RWPE1 (cell line): ENCODE measurements around the gene FGF21.
"Not testable (repeated sequence)": the region's sequence is repeated elsewhere in the genome, so short reads cannot be mapped to it uniquely, and the experiment has no call there.

Experiments
- CTCF ChIA-PET: fragments of 350-600 bp; sonication (Branson Sonifier 250); formaldehyde crosslinking; extraction: SDS; loops from one replicate; lab custom pipeline; 2021; lab: Yijun Ruan, JAX
- POLR2A ChIA-PET: fragments of 400-600 bp; formaldehyde crosslinking; extraction: SDS; loops from one replicate; lab custom pipeline; 2020; ENCODE audit warnings: antibody characterized with exemption; ENCODE audit not compliant: low non-redundant PET; lab: Yijun Ruan, JAX
- DNase-seq: peaks from one replicate; pipeline ENCODE4 v3.0.0; 2012; ENCODE audit warnings: low spot score
- H3K27ac ChIP-seq: fragments of 450-650 bp; 2 replicates; pipeline ENCODE4 v1.5.1; 2017
- CTCF ChIP-seq: fragments of 450-650 bp; conservative IDR thresholded peaks from 2 replicates; pipeline ENCODE4 v1.5.1; 2017; ENCODE audit warnings: low read depth, mild to moderate bottlenecking

Gene FGF21

DNA sequence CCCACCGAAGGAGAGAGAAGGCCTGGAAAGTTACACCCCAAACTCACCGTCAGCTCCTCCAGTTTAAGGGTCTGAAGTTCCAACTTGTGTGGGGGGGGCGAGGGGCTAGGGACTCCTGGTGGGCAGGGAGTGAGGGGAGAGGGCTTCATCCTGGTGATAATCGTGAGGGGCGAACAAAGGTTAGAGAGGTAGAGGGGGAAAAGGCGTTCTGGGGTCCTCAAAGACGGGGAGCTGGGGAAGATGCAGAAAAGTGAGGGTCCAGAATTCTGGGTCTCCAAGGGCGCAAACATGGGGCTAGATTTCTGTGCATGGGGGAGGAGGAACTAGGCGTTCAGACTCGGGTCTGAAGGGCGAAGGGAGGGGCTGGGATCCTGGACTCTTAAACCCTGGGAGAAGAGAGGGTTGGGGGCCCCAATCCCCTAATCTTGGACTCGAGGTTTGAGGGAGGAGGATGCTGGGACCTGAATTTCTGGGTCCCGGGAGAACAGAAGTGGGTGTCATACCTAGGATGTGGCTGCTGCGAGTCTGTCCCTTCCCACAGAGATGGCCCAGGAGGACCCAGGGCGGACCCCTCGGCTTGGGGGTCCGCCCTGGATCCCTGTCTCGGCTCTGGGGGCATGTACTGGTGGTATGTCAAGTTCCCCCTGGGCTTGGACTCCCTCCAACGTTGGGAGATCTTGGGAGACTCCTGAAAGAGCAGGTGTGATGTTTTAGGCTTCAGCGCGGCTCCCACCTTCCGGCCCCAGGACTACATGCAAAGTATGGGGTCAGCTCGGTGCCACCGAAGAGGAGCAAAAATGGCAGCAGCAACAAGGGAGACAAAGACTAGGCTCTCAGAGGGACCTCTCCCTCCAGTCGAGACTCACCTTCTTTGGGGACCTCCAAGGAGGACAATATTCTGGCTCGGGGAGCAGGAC lies 40.3 kb upstream of the FGF21 start:
- CTCF ChIA-PET, result no interaction called here
- TF ChIP-seq CTCF, result no peak
- DNase-seq, result no peak
- POLR2A ChIA-PET, result interaction anchor here (1.5 kb wide), 1 partner anchor 24 kb away, joined by 3 read pairs; no protein-coding TSS in a partner anchor
- peak overlapping the region; percentile 91 for H3K27ac ChIP-seq

- TF ChIP-seq CTCF, result no peak
- ChIA-PET POLR2A (no interaction called here), CTCF (no interaction called here)
- peak overlapping the region; percentile 91 for H3K27ac ChIP-seq
- no peak for DNase-seq
Measured at GRCh38 chr19:48715681-48716171, 39.6 kb upstream of the FGF21 start.

DNA sequence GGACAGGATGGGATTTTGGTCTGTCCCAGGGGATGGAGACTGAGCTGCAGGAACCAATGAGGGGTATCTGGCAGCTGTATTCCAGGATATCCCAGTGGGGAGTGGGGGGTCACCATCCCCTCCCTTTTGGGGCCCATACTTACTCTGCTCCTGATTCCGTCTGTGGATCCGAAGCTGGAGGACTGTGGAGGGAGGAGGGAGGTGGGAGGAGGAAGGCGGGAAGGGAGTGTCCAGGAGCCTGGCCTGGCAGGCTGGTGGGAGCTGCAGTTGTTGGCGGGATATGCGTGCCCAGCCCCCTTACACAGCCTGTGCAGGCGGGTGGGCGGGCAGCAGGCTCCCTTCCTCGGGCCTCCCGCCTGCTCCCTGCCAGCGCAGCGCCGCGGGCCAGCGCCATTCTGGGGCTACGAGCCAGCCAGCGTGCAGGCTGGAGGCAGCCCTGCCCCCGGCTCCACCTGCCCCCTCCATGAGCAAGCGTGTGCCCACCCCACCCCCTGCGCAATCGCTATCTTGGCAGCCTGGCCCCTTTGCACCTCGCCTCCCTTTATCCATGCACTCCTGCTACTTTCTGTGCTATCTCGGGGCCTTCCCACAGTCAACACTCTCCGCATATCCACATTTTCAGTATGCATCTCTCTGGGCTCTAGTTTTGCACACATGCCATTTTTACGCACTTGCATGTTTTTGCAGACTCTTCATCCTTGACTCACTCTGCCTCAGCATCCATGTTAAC lies 38.6 kb upstream of the FGF21 start:
- POLR2A ChIA-PET, result interaction anchor here (0.6 kb wide), 1 partner anchor 21 kb away, joined by 4 read pairs; the partner anchor contains the start of gene FUT2
- CTCF ChIA-PET, result interaction anchor here (0.5 to 0.7 kb wide), 3 partner anchors 23 to 141 kb away, joined by 3 to 9 read pairs (median 3); no protein-coding TSS in a partner anchor
- peak overlapping the region; percentile 91 for H3K27ac ChIP-seq
- DNase-seq, result no peak
- TF ChIP-seq CTCF, result no peak

DNA sequence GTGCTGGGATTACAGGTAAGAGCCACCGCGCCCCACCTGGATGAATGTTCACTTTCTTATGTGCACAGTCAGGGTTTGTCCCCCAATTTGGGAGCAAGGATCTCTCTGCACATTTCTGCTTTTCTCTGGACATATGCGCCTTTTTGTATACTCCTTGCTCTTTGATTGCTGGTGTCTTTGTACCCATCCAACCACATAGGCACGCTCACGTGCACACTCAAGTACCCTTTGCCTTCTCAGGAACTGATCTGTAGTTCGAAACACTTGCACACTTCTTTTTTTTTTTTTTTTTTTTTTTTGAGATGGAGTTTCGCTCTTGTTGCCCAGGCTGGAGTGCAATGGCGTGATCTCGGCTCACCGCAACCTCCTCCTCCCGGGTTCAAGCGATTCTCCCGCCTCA lies 37.2 kb upstream of the FGF21 start:
- POLR2A ChIA-PET, result interaction anchor here (0.7 kb wide), 1 partner anchor 13 kb away, joined by 6 read pairs; no protein-coding TSS in a partner anchor
- peak overlapping the region; percentile 91 for H3K27ac ChIP-seq
- CTCF ChIA-PET, DNase-seq: not testable (repeated sequence)

- TF ChIP-seq CTCF, result no peak
- POLR2A ChIA-PET, result interaction anchor here (0.7 kb wide), 1 partner anchor 14 kb away, joined by 6 read pairs; no protein-coding TSS in a partner anchor
- DNase-seq, result no peak
- CTCF ChIA-PET, result no interaction called here
- H3K27ac ChIP-seq, result peak overlapping the region; percentile 91; the same call in 1 of the 2 replicates
Measured at GRCh38 chr19:48718711-48719231, 36.6 kb upstream of the FGF21 start.

- no peak for DNase-seq
- H3K27ac ChIP-seq, result peak within 1 kb of the TSS; percentile 91
- POLR2A ChIA-PET, result no interaction called here
- CTCF ChIA-PET, result interaction anchor here (1.4 kb wide), 1 partner anchor 19 kb away, joined by 7 read pairs; no protein-coding TSS in a partner anchor
- TF ChIP-seq CTCF, result no peak
Measured at GRCh38 chr19:48719263-48720171, 35.8 kb upstream of the FGF21 start, which contains the start of gene MAMSTR. TSS of gene MAMSTR (minus strand) at chr19:48719725. CDS start at chr19:48719031, 694 bp downstream.
